Spinal cord (tissue), 10 donors: ENCODE results near the gene CACNA1A. TPM values are rescaled to one million over a fixed set of nuclear protein-coding genes. Genes with fewer than 3 reads are reported as not detected.
A peak's percentile ranks its signal among the peaks of the same experiment; 100 is the strongest.

ENCODE experiments used
- DNase-seq, 6 donors: peaks; one replicate each; pipeline versions ENCODE4 v3.0.0 to v3.0.0-alpha.2; 2013 to 2015; ENCODE audit warnings: low spot score in 6 of 6, low read depth in 4 of 6
- H3K27ac ChIP-seq: one replicate; pipeline ENCODE4 v1.5.1; 2013; ENCODE audit warnings: low read depth, low read length, control low read depth
- H3K27me3 ChIP-seq: one replicate; pipeline ENCODE4 v1.6.1; 2013; ENCODE audit warnings: low read length; ENCODE audit not compliant: control insufficient read depth, insufficient read depth
- H3K36me3 ChIP-seq: one replicate; pipeline ENCODE4 v1.6.1; 2013; ENCODE audit warnings: low read length; ENCODE audit not compliant: control insufficient read depth, insufficient read depth
- H3K4me1 ChIP-seq: one replicate; pipeline ENCODE4 v1.6.1; 2013; ENCODE audit warnings: low read length; ENCODE audit not compliant: control insufficient read depth, insufficient read depth
- H3K4me3 ChIP-seq: one replicate; pipeline ENCODE4 v1.5.1; 2013; ENCODE audit warnings: low read depth, low read length, control low read depth
- H3K9me3 ChIP-seq: one replicate; pipeline ENCODE4 v1.6.1; 2013; ENCODE audit warnings: low read length; ENCODE audit not compliant: control insufficient read depth, insufficient read depth
- WGBS: methylation state at CpG from one replicate; pipeline ENCODE4 v1.1.5; 2013; ENCODE audit warnings: missing lambda C conversion rate; ENCODE audit not compliant: insufficient coverage; 5-methylcytosine and 5-hydroxymethylcytosine counted together
- polyA plus RNA-seq, 2 donors: library from polyadenylated mRNA; unstranded; fragments of 120-200 nt; gene quantifications; one replicate each; pipeline ENCODE4 v1.2.1, GENCODE V29; 2013; ENCODE audit not compliant: insufficient read length in 2 of 2
- total RNA-seq, 2 donors: library from RNA; depleted of rRNA in 1 of 2; stranded (reverse); fragments of 120-200 nt in 1 of 2; fragments of >200 nt in 1 of 2; gene quantifications; one replicate each; pipeline versions ENCODE4 v1.2.3 to v1.2.4, GENCODE V29; 2013 to 2014
- donor health status: healthy.

The CACNA1A gene
- total and polyA plus RNA-seq, 4 donors, result 39.8 to 116 (median 66.7) TPM

GRCh38 chr19:13314761-13315160 is 191.5 kb downstream of the CACNA1A start:
- peaks cover 6% of the 10 kb centered on the region for H3K9me3 ChIP-seq
- no CpG with 5 or more reads among the region's 3 CpGs for WGBS
- H3K27me3 ChIP-seq, result no peaks in the 10 kb centered on the region
- H3K4me3 ChIP-seq, result no peak overlapping the region
- no peaks in the 10 kb centered on the region for H3K4me1 ChIP-seq
- no peak overlapping the region for H3K27ac ChIP-seq
- peaks cover 27% of the 10 kb centered on the region for H3K36me3 ChIP-seq
- no peak for DNase-seq

DNA sequence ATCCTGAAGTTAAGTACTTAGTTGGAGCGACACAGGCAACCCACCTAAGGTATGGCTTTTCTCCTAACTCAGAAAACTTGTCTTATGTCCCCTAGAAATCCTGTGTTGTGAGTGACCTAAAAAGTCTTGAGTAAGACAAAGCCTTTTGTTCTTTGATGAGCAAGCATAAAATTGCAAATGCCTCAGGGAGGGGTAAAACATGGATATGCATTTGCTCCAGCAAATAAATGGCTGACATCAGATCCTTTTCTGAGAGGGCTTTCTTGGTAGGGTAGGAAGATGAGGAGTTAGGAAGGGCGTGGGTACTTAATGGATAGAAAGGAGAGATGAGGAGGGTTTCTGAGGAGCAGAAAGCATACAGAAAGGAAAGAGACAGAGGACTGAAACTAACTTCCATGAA is 192.4 kb downstream of the CACNA1A start:
- WGBS, result no CpG with 5 or more reads among the region's 2 CpGs
- no peak for DNase-seq
- no peaks in the 10 kb centered on the region for H3K27me3 ChIP-seq
- H3K36me3 ChIP-seq, result peaks cover 27% of the 10 kb centered on the region
- no peak overlapping the region for H3K27ac ChIP-seq
- H3K4me3 ChIP-seq, result no peak overlapping the region
- H3K9me3 ChIP-seq, result peaks cover 6% of the 10 kb centered on the region
- no peaks in the 10 kb centered on the region for H3K4me1 ChIP-seq

DNA sequence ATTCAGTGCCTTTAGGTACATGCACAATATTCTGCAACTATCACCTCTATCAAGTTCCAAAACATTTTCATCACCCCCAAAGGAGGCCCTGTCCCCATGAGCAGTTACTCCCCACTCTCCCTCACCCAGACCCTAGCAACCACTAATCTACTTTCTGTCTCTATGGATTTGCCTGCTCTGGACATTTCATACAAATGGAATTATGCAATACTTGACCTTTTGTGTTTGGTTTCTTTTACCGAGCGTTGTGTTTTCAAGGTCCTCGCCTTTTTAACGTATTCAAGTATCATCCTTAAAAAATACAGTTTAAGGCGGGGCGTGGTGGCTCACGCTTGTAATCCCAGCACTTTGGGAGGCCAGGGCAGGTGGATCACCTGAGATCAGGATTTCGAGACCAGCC is 196.4 kb downstream of the CACNA1A start:
- no peak overlapping the region for H3K4me3 ChIP-seq
- peaks cover 6% of the 10 kb centered on the region for H3K9me3 ChIP-seq
- no peaks in the 10 kb centered on the region for H3K4me1 ChIP-seq
- no peak for DNase-seq
- H3K36me3 ChIP-seq, result peaks cover 29% of the 10 kb centered on the region
- WGBS, result 91% methylated on average over 4 of the region's 8 CpGs
- H3K27me3 ChIP-seq, result no peaks in the 10 kb centered on the region
- no peak overlapping the region for H3K27ac ChIP-seq

DNA sequence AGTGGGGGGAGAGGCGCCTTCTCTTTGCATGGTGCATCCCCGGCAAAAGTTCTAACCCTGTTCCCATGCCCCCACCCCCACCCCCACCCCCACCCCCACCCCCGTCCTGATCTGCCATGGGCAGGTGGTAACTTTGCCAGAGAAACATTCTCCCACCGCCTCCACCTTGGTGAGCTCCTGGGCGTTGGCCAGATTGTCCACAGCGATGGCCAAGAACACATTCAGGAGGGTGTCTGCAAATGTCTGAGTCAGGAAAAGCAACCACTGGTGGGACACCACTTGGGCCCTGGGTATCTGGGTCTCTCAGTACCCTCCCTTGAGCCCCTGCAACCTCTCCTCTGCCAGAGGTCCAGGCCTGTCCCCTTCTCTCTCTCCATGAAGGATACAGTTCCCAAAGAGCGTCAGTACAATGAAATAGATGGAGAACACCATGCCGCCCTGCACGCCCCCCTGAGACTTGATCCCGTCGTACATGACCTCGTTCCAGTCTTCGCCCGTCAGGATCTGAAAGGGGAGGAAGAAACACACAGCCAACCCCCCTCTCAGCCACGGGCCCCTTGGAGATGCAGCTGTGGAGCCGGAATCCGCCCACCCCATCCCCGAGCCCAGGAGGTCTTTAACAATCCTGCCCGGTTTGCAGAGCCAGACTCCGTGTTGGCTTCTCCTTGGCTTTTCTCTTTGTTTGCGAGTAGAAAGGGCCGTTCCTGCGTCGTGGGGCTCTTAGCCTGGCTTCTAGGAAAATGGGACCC is 202.7 kb downstream of the CACNA1A start:
- WGBS, result 53% methylated on average over 19 of the region's 24 CpGs
- no peak overlapping the region for H3K4me3 ChIP-seq
- peaks cover 39% of the 10 kb centered on the region for H3K36me3 ChIP-seq
- H3K27me3 ChIP-seq, result no peaks in the 10 kb centered on the region
- H3K9me3 ChIP-seq, result no peaks in the 10 kb centered on the region
- no peak for DNase-seq
- H3K4me1 ChIP-seq, result peaks cover 6% of the 10 kb centered on the region
- H3K27ac ChIP-seq, result no peak overlapping the region

DNA sequence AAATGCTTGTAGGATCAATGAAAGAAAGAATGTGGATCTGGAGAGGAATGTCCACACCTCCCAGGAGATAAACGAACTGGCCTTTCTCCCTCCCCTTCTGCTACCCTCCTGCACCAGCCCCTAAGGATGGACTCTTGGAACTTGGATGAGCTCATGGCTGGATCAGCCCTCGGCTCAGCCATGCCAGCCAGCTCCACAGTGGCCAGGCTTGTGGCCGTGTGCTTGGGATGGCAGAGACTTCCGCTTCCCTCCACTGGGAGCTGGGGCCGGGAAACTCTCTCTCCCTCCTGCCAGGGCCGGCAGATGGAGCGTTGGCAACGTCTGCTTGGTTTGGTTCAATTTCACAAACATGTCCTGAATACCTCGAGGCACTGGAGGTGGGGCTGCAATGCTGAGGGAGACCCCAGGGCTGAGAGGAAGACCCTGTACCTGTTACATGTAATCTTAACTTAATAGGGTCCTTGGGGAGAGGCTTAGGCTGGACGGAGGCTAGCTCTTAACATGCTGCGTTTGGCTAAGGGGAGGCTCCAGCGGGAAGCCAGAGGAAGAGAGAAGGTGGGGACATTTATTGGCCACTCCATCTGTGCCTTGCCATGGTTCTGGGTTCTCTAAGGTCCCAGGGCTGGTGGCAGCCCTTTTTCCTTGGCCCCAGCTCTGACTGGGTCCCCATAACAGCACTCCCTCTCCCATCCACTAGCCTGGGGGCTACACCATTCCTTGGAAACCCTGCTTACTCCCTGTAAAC is 203.6 kb downstream of the CACNA1A start:
- H3K4me3 ChIP-seq, result no peak overlapping the region
- peak in 2 of 6 donors; percentile 53 to 79 for DNase-seq
- H3K27me3 ChIP-seq, result no peaks in the 10 kb centered on the region
- H3K9me3 ChIP-seq, result no peaks in the 10 kb centered on the region
- H3K4me1 ChIP-seq, result peaks cover 6% of the 10 kb centered on the region
- peaks cover 35% of the 10 kb centered on the region for H3K36me3 ChIP-seq
- no peak overlapping the region for H3K27ac ChIP-seq
- WGBS, result 37% methylated on average over 5 of the region's 12 CpGs

- no peaks in the 10 kb centered on the region for H3K9me3 ChIP-seq
- peaks cover 6% of the 10 kb centered on the region for H3K4me1 ChIP-seq
- no peak overlapping the region for H3K27ac ChIP-seq
- 71% methylated on average over 9 of the region's 10 CpGs for WGBS
- no peak overlapping the region for H3K4me3 ChIP-seq
- no peak for DNase-seq
- no peaks in the 10 kb centered on the region for H3K27me3 ChIP-seq
- peaks cover 35% of the 10 kb centered on the region for H3K36me3 ChIP-seq
These were observed 204.5 kb downstream of the CACNA1A start for GRCh38 chr19:13301627-13302334.

- Histone ChIP-seq H3K4me3 (no peak overlapping the region), H3K9me3 (no peaks in the 10 kb centered on the region), H3K27ac (no peak overlapping the region), H3K36me3 (peaks cover 30% of the 10 kb centered on the region), H3K27me3 (no peaks in the 10 kb centered on the region), H3K4me1 (peaks cover 6% of the 10 kb centered on the region)
- no peak for DNase-seq
- whole genome bisulfite sequencing, result 86% methylated on average over 4 of the region's 7 CpGs
These were observed 205.8 kb downstream of the CACNA1A start for GRCh38 chr19:13300421-13301030.

- no peak overlapping the region for H3K4me3 ChIP-seq
- H3K36me3 ChIP-seq, result peaks cover 27% of the 10 kb centered on the region
- DNase-seq, result peak in 1 of 6 donors; percentile 23
- no peaks in the 10 kb centered on the region for H3K9me3 ChIP-seq
- H3K4me1 ChIP-seq, result peaks cover 6% of the 10 kb centered on the region
- H3K27ac ChIP-seq, result no peak overlapping the region
- H3K27me3 ChIP-seq, result no peaks in the 10 kb centered on the region
- WGBS, result 68% methylated on average over 9 of the region's 10 CpGs
These were observed 206.4 kb downstream of the CACNA1A start for GRCh38 chr19:13299838-13300237.
